GM18505 (cell line): Measurements from ENCODE around the gene NPNT.

Source experiments
- ATAC-seq: cut with Tn5 transposase; IDR thresholded peaks from one replicate; pipeline ENCODE4 v1.9.1; 2021; ENCODE audit not compliant: unreplicated experiment
- POLR2A ChIP-seq: IDR thresholded peaks from 4 replicates; pipeline ENCODE4 v1.6.1; 2011; ENCODE audit warnings: borderline replicate concordance; ENCODE audit not compliant: insufficient read depth, insufficient read length; ENCODE audit errors: extremely low read depth

NPNT gene

DNA sequence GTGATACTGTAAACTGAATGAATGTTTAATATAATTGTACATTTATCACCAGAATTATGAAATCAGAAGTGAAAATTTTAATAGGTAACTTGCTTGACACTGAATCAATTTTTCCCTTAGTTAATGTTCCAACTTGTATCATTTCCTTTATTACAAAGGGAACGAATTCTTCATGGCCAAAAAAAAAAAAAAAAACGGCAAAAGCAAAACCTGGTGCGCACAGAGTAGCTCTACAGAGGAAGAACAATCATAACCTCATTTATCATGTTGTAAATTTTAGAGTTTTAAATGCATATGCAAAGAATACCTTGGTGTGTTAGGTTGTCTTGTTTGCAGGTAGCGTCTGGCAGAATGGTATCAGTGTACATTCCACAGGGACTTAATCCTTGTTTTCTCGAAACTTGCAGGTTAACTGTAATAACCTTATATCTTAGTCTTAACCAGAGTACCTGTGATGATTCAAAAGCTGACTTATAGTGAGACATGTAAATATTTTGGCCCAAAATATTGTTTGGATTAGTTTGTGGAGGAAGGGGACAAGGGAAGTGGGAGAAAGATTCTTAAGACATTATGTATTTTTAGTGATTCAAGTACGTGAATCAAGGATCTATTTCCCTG, 70.0 kb downstream of the NPNT start:
- TF ChIP-seq POLR2A: no peak
- no peak for ATAC-seq

DNA sequence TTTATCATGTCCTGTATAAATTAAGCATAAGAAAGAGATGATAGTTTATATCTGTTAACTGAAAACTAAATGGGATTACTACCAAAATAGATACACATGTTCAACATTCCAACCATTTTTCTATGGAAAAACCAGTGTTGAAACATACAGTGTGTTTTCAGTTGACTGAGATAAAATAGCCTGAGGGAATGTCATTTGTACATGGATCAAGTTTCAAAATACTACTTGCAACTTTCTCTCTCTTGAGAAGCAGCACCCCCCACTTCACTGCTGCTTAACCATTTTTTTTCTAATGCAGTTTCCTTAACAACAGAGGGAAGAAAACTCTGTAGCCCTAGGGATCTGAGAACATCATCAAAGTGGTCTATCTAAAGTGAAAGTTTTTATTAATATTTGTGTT, 70.8 kb downstream of the NPNT start:
- no peak for TF ChIP-seq POLR2A
- no peak for ATAC-seq

DNA sequence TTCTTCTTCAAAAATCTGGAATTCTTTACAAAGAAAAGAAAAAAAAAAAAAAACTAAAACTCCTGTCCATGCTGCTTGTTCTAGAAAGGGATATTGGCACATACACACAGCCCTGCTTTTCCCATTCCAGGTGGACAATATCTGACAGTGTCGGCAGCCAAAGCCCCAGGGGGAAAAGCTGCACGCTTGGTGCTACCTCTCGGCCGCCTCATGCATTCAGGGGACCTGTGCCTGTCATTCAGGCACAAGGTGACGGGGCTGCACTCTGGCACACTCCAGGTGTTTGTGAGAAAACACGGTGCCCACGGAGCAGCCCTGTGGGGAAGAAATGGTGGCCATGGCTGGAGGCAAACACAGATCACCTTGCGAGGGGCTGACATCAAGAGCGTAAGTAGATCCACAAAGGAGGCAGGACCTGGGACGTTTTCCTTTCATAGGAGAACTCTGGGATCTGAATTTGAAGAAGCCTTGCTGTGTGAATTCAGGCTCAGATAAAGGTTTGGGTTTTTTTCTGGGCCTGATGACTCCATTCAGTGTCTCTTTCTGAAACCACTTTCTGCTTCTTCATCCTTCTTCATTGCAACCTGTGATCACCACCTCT, 71.9 kb downstream of the NPNT start:
- no peak for ATAC-seq
- TF ChIP-seq POLR2A: no peak

DNA sequence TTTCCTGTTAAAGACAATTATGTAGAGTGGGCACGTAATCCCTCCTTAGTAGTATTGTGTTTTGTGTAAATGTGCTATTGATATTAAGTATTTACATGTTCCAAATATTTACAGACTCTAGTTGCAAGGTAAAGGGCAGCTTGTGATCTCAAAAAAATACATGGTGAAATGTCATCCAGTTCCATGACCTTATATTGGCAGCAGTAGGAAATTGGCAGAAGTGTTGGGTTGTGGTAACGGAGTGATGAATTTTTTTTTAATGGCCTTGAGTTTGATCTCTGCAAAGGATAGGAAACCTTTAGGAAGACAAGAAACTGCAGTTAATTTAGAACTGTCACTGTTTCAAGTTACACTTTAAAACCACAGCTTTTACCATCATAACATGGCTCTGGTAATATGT, 74.3 kb downstream of the NPNT start:
- TF ChIP-seq POLR2A: no peak
- ATAC-seq: no peak

DNA sequence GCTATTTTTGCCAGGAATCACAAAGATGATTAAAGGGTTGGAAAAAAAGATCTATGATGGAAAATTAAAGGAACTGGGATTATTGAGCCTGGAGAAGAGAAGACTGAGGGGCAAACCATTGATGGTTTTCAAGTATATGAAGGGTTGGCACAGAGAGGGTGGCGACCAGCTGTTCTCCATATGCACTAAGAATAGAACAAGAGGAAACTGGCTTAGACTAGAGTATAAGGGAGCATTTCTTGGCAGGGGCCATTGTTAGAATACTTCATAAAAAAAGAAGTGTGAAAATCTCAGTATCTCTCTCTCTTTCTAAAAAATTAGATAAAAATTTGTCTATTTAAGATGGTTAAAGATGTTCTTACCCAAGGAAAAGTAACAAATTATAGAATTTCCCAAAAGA, 75.1 kb downstream of the NPNT start:
- no peak for TF ChIP-seq POLR2A
- ATAC-seq: no peak

DNA sequence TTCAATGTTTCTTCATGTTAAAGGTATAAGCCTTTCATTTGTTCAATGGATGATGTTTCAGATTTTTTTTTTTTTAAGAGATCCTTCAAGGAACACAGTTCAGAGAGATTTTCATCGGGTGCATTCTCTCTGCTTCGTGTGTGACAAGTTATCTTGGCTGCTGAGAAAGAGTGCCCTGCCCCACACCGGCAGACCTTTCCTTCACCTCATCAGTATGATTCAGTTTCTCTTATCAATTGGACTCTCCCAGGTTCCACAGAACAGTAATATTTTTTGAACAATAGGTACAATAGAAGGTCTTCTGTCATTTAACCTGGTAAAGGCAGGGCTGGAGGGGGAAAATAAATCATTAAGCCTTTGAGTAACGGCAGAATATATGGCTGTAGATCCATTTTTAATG, 75.8 kb downstream of the NPNT start:
- ATAC-seq: no peak
- TF ChIP-seq POLR2A: no peak

DNA sequence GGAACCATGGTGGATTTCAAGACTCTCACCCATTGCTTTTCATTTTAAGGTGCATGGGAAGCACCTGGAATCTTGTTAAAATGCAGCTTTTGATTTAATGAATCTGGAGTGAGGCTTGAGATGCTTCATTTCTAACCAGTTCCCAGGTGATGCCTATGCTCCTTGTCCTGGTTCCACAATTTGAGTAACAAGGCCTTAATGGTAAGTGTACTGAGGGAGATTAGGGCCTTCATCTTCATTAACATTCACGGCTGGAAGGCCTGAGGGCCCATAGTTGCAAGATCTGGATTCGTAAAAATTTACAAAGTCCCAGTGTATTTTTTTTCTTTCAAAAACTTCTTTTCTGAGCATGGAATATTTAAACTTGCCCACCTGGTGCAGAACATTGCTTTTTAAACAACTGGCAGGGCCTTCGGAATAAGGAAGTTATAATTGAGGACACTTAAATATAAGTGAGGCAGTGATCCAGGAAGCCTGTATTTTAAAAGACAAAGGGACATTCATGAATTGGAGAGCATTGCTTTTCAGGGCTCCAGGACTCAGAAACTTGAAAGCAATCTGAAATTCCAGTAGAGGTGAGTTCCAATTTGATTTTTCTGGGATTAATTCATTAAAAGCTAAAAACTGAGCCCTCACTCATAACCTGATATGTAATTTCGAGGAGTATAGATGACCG, 77.8 kb downstream of the NPNT start:
- no peak for TF ChIP-seq POLR2A
- ATAC-seq: no peak

DNA sequence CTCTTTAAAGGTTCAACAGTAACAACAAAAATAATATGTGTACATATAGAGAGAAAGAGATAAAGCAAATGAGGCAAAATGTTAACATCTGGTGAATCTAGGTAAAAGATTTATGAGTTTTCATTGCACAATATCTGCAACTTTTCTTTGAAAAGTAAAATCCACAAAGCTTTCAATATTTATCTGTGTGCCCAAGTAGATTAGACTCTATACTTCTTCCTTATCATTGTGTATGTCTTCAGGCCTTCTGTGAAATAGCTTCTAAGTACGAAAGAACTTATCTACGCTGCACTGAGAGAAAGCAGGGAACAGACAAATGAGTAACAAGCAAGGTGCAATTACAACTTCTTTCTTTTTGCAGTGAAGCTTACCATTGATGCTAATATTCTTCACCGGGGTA, 81.6 kb downstream of the NPNT start:
- no peak for TF ChIP-seq POLR2A
- no peak for ATAC-seq

DNA sequence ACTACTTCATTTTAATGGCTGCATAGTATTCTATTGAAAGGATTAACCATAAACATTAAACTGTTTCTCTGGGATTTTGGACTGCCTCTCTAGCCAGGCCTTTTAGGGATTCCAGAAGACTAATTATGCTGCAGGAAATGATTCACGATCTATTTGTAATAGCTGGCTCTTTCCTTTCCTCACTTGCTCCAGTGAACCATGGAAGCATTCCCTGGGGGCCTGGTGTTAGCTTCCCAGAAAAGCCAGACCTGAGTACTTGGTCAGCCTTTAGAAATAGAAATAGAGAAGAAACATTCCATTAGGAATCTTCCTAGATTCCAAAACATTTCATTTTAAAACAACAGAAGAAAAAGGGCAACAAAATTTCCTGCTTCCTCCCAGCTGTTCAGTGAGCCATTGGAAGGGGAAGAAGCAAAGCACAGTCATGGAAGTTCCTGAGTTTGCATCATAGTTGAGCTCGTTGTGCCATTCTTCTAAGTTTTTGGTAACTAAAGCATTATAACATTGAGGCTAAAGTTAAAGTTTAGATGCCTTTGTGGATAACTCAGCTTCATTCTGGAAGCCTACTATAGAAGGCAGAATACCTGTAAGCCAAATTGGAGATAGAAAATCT, 83.5 kb downstream of the NPNT start:
- TF ChIP-seq POLR2A: no peak
- ATAC-seq: no peak

DNA sequence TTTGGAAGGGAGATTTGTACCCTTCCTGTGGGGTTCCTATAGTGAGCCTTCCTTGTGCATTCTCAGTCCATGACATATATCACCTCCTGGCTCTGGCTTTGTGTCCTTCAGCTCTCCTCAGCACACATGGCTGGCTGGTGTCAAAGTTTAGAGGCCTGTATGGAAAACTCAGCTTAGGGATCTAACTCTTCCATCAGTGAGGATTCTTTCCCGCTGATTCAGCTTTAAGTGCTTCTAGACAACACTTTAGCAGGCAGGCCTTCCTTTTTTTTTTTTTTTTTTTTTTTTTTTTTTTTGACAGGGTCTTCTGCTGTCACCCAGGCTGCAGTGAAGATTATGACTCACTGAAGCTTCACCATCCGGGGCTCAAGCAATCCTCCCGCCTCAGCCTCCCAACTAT, 84.2 kb downstream of the NPNT start:
- TF ChIP-seq POLR2A: no peak
- no peak for ATAC-seq

DNA sequence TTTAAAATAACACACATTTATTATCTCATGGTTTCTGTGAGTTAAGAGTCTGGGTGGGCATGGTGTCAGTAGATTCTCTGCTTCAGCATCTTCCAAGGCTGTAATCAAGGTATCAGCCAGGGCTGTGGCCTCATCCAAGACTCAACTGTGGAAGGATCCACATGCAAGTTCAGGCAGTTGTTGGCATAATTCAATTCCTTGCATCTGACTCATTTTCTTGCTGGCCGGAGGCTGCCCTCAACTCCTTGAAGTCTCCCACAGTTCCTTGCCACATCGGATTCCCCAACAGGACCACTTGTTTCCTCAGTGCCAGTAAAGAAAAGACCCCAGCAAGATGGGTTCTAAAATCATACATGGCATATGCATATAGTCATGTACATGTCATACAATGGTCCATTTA, 93.4 kb downstream of the NPNT start:
- ATAC-seq: no peak
- no peak for TF ChIP-seq POLR2A

DNA sequence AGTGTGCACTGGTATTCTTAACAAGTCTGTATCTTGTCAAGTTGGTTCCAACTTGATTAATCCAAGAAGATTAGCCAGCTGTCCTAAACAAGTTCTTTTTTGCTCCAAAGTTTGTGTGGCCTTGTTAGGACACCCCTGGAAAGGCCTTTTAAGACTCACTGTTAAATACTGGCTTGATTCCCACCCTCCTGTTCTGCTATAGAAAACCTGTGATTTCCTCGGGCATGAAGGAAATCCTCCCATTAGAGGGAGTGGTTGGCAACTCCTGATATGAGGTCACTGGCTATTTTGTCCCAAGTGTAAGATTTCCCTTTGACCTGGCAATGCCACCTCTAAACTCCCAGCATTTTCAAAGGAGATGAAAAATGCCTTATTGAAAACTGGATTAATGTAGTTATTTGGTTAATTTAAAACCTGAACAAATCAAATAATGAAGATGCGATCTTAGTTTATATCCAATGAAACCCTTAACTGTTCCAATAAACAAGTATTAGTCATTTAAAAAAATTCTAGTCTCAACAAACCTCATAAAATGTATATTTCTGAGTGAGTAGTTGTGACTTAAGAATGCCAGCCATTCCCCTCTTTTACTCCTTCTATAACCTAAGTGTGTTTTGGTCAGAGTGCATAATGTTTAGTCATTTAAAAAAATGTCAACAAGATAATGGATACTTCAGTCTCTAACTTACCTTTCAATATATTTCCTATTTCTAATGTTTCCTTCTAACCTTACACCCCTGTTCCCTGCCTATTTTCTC, 94.4 kb downstream of the NPNT start:
- ATAC-seq: no peak

DNA sequence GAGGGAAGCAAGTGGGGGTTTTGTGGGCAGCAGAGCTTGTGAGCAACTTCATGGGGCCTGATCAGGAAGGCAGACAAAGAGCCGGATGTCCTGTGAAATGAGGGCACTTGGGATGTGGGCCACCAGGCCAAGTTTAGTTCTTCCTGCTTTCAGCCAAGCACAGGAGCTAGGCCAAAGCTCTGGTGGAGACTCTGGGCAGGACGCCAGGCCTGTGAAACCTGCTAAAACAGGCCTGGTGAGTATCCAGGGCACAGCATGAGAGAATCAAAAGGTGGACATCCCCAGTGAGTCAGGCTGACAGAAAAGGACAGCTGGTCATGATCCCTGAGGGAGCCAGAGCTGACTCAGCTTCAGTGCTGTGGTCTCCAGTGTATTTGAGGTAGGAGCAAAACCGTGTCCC, 95.7 kb downstream of the NPNT start:
- no peak for TF ChIP-seq POLR2A
- ATAC-seq: no peak

More for the DNA sequence above, 94.4 kb downstream of the NPNT start:
- TF ChIP-seq POLR2A: no peak
